ENCODE data around the gene GSK3B. TPM values are rescaled to one million over a fixed set of nuclear protein-coding genes. Genes with fewer than 3 reads are reported as not detected.

The GSK3B gene
- total and polyA plus RNA-seq, 2 experiments from 2014 or later: 29.0 to 45.3 TPM

GRCh38 chr3:120088622-120089021 is 5.6 kb downstream of the GSK3B start (continued):
- TF ChIP-seq EZH2phosphoT487 (IDR thresholded peaks at IDR 0.05; ENCODE audit: unreplicated experiment): no peak
- no peak for TF ChIP-seq JUNB (IDR thresholded peaks at IDR 0.05; ENCODE audit: unreplicated experiment)
- no peak for TF ChIP-seq NANOG (IDR thresholded peaks at IDR 0.05; ENCODE audit: borderline replicate concordance)
- TF ChIP-seq EZH2 (IDR thresholded peaks at IDR 0.05; ENCODE audit: low read depth, unreplicated experiment): no peak
- no peak for TF ChIP-seq ZNF331 (CRISPR knock-in tag; IDR thresholded peaks at IDR 0.05; ENCODE audit: low read depth)

- Mint-ChIP-seq H3K4me1 (peaks cover 9% of the 10 kb centered on the region; the same call in 2 of the 3 replicates), H3K27ac (no peak overlapping the region; the same call in 1 of the 2 replicates), H3K36me3 (ENCODE audit: low read depth) (peaks cover under 1% of the 10 kb centered on the region; the same call in 1 of the 3 replicates), H3K9me3 (no peaks in the 10 kb centered on the region), H3K4me3 (no peak overlapping the region), H3K27me3 (ENCODE audit: insufficient read depth, low read depth, poor library complexity) (peaks cover 7% of the 10 kb centered on the region)
- Histone ChIP-seq H3K4me3 (no peak overlapping the region), H3K79me2 (replicated peaks; ENCODE audit: insufficient read depth) (peaks cover 100% of the 10 kb centered on the region), H3K4me2 (no peak overlapping the region), H3K4me1 (ENCODE audit: insufficient read depth) (peaks cover 5% of the 10 kb centered on the region), H3K27me3 (ENCODE audit: insufficient read depth) (no peaks in the 10 kb centered on the region), H4K20me1 (replicated peaks; ENCODE audit: insufficient read depth) (peaks cover 49% of the 10 kb centered on the region), H3F3A (replicated peaks; ENCODE audit: low read depth) (no peaks in the 10 kb centered on the region), H3K9me2 (ENCODE audit: insufficient read depth) (no peaks in the 10 kb centered on the region), H2AFZ (no peak overlapping the region), H3K36me3 (ENCODE audit: insufficient read depth) (no peaks in the 10 kb centered on the region), H3K27ac (ENCODE audit: low read depth) (no peak overlapping the region)
- DNase-seq (ENCODE audit: low spot score): no peak
- no peak for ATAC-seq
- TF ChIP-seq CTCF (conservative IDR thresholded peaks at IDR 0.05; ENCODE audit: low read depth in 2 of 2) (no peak), POLR2AphosphoS5 (IDR thresholded peaks at IDR 0.05; ENCODE audit: low read depth) (no peak)
Observed at GRCh38 chr3:120081719-120082118, 12.5 kb downstream of the GSK3B start.

GRCh38 chr3:120080836-120081235 is 13.4 kb downstream of the GSK3B start:
- no peak overlapping the region for H3K4me2 ChIP-seq
- H3K9me2 ChIP-seq (ENCODE audit: insufficient read depth): no peaks in the 10 kb centered on the region
- H3F3A ChIP-seq (replicated peaks; ENCODE audit: low read depth): no peaks in the 10 kb centered on the region
- no peak overlapping the region for H3K4me3 ChIP-seq
- Mint-ChIP-seq H3K4me1 (peaks cover 4% of the 10 kb centered on the region; the same call in 2 of the 3 replicates), H3K36me3 (ENCODE audit: low read depth) (peaks cover 3% of the 10 kb centered on the region; the same call in 1 of the 3 replicates), H3K27me3 (ENCODE audit: insufficient read depth, low read depth, poor library complexity) (peaks cover 7% of the 10 kb centered on the region), H3K27ac (no peak overlapping the region), H3K4me3 (no peak overlapping the region), H3K9me3 (no peaks in the 10 kb centered on the region)
- H3K36me3 ChIP-seq (ENCODE audit: insufficient read depth): no peaks in the 10 kb centered on the region
- peaks cover 100% of the 10 kb centered on the region for H3K79me2 ChIP-seq (replicated peaks; ENCODE audit: insufficient read depth)
- ATAC-seq: no peak
- H2AFZ ChIP-seq: no peak overlapping the region
- peaks cover 4% of the 10 kb centered on the region for H3K4me1 ChIP-seq (ENCODE audit: insufficient read depth)
- no peaks in the 10 kb centered on the region for H3K27me3 ChIP-seq (ENCODE audit: insufficient read depth)
- H3K27ac ChIP-seq (ENCODE audit: low read depth): no peak overlapping the region
- DNase-seq (ENCODE audit: low spot score): no peak
- H4K20me1 ChIP-seq (replicated peaks; ENCODE audit: insufficient read depth): peaks cover 50% of the 10 kb centered on the region
- TF ChIP-seq NANOG (IDR thresholded peaks at IDR 0.05; ENCODE audit: borderline replicate concordance) (no peak), CREB1 (CRISPR knock-in tag; IDR thresholded peaks at IDR 0.05; ENCODE audit: low read depth) (no peak), JUNB (IDR thresholded peaks at IDR 0.05; ENCODE audit: unreplicated experiment) (no peak), ZNF114 (CRISPR knock-in tag; IDR thresholded peaks at IDR 0.05) (no peak), REST (IDR thresholded peaks at IDR 0.05; ENCODE audit: unreplicated experiment) (no peak), STAT1 (IDR thresholded peaks at IDR 0.05; ENCODE audit: unreplicated experiment) (no peak), POLR2AphosphoS5 (IDR thresholded peaks at IDR 0.05; ENCODE audit: low read depth) (no peak), EZH2 (IDR thresholded peaks at IDR 0.05; ENCODE audit: low read depth, unreplicated experiment) (no peak), CTCF (conservative IDR thresholded peaks at IDR 0.05; ENCODE audit: low read depth in 2 of 2) (no peak), ZNF331 (CRISPR knock-in tag; IDR thresholded peaks at IDR 0.05; ENCODE audit: low read depth) (no peak)

Measured in GM23338 (cell line).